Stomach (tissue), 4 donors: ENCODE results near the gene OR2H2.

Experiments used
- EP300 ChIP-seq: sonication (generic); formaldehyde crosslinking; IDR thresholded peaks from one replicate; pipeline ENCODE4 v1.6.1; 2017; ENCODE audit warnings: antibody characterized with exemption
- POLR2A ChIP-seq, 4 donors: fragments of 450-650 bp; IDR thresholded peaks; one replicate each; pipeline ENCODE4 v1.6.1; 2016; ENCODE audit warnings: antibody characterized with exemption in 4 of 4, control low read depth in 2 of 4, mild to moderate bottlenecking in 1 of 4, moderate library complexity in 1 of 4
- POLR2AphosphoS5 ChIP-seq, 3 donors: sonication (generic); formaldehyde crosslinking; IDR thresholded peaks; one replicate each; pipeline ENCODE4 v1.6.1; 2016; ENCODE audit warnings: antibody characterized with exemption in 3 of 3
- TF ChIP-seq, protein P1 (sequence below), 7 experiments: fragments of 450-650 bp in 4 of 7; fragments of 200-600 bp in 3 of 7; sonication (generic) in 3 of 7; IDR thresholded peaks; one replicate each; pipeline ENCODE4 v1.5.1; 2016 to 2019; ENCODE audit warnings: antibody characterized with exemption in 7 of 7, control low read depth in 2 of 7, mild to moderate bottlenecking in 1 of 7

DNA sequence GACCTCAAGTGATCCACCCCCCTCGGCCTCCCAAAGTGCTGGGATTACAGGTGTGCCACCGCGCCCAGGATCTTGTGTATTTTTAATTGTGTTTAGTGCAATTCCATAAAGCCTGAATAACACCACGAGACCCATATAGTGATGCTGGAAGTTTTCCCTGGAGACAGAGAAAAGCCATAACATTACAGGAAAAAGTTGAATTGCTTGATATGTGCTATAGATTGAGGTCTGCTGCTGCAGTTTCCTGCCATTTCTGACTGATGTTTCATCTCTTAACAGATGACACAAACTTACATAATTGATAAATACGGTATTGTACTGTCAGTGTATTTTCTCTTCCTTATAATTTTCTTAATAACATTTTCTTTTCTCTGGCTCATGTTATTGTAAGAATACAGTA is 18.1 kb upstream of the OR2H2 start:
- TF ChIP-seq, protein P1, sequence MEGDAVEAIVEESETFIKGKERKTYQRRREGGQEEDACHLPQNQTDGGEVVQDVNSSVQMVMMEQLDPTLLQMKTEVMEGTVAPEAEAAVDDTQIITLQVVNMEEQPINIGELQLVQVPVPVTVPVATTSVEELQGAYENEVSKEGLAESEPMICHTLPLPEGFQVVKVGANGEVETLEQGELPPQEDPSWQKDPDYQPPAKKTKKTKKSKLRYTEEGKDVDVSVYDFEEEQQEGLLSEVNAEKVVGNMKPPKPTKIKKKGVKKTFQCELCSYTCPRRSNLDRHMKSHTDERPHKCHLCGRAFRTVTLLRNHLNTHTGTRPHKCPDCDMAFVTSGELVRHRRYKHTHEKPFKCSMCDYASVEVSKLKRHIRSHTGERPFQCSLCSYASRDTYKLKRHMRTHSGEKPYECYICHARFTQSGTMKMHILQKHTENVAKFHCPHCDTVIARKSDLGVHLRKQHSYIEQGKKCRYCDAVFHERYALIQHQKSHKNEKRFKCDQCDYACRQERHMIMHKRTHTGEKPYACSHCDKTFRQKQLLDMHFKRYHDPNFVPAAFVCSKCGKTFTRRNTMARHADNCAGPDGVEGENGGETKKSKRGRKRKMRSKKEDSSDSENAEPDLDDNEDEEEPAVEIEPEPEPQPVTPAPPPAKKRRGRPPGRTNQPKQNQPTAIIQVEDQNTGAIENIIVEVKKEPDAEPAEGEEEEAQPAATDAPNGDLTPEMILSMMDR (IDR thresholded peaks at IDR 0.05) = no peak
- TF ChIP-seq POLR2A (IDR thresholded peaks at IDR 0.05) (no peak), POLR2AphosphoS5 (IDR thresholded peaks at IDR 0.05) (no peak), EP300 (no peak)
